MCF 10A (cell line): ENCODE results near the gene EDN2. TPM values are rescaled to one million over a fixed set of nuclear protein-coding genes. Genes with fewer than 3 reads are reported as not detected.

Source experiments
- BruUV-seq: library from RNA; stranded (reverse); fragments of 400-500 nt; replicated peaks from 2 replicates; lab custom pipeline; 2021; lab: Mats Ljungman, UMichigan
- CTCF ChIA-PET: fragments of 300-600 bp; sonication (Branson Sonifier 250); formaldehyde crosslinking; extraction: SDS; loops from one replicate; lab custom pipeline; 2021; ENCODE audit warnings: antibody characterized with exemption, inconsistent platforms; lab: Yijun Ruan, JAX
- POLR2A ChIA-PET: fragments of 300-600, 350-650 bp; sonication (Branson Sonifier 250); formaldehyde crosslinking; extraction: SDS; loops from one replicate; lab custom pipeline; 2020; ENCODE audit warnings: antibody characterized with exemption, inconsistent platforms; lab: Yijun Ruan, JAX
- DNase-seq: peaks from one replicate; pipeline ENCODE4 v3.0.0-alpha.2; 2018; ENCODE audit not compliant: unreplicated experiment
- H3K27ac Mint-ChIP-seq: one replicate; pipeline ENCODE4 v1.8.0; 2022; ENCODE audit warnings: mild to moderate bottlenecking, low read depth, mixed read lengths; ENCODE audit not compliant: unreplicated experiment
- H3K27me3 Mint-ChIP-seq: one replicate; pipeline ENCODE4 v1.8.0; 2022; ENCODE audit warnings: mixed read lengths; ENCODE audit not compliant: insufficient read depth, unreplicated experiment
- H3K36me3 Mint-ChIP-seq: one replicate; pipeline ENCODE4 v1.8.0; 2022; ENCODE audit warnings: mild to moderate bottlenecking, moderate library complexity, mixed read lengths; ENCODE audit not compliant: insufficient read depth, unreplicated experiment
- H3K4me1 Mint-ChIP-seq: one replicate; pipeline ENCODE4 v1.8.0; 2022; ENCODE audit warnings: mixed read lengths; ENCODE audit not compliant: insufficient read depth, unreplicated experiment
- H3K4me3 Mint-ChIP-seq: one replicate; pipeline ENCODE4 v1.8.0; 2022; ENCODE audit warnings: mild to moderate bottlenecking, moderate library complexity, mixed read lengths; ENCODE audit not compliant: unreplicated experiment
- H3K9me3 Mint-ChIP-seq: one replicate; pipeline ENCODE4 v1.8.0; 2022; ENCODE audit warnings: mixed read lengths; ENCODE audit not compliant: unreplicated experiment
- CTCF ChIP-seq: fragments of 200-600 bp; IDR thresholded peaks from one replicate; pipeline ENCODE4 v1.8.0; 2022; ENCODE audit warnings: antibody characterized with exemption, mild to moderate bottlenecking; ENCODE audit not compliant: unreplicated experiment
- intact Hi-C: fragments of 100-400 bp; cut with micrococcal nuclease; formaldehyde crosslinking; loops from 2 replicates; pipeline ENCODE4 v1.14.1; 2022
- total RNA-seq: library from RNA; stranded (reverse); gene quantifications from 2 replicates; pipeline ENCODE4 v1.2.3, GENCODE V29; 2022

The EDN2 gene
- total RNA-seq, 1 experiment from 2014 or later = 0.58 TPM

- H3K4me1 Mint-ChIP-seq = peaks cover 49% of the 10 kb centered on the region
- CTCF ChIA-PET = interaction anchor here (0.6 to 3.7 kb wide), 5 partner anchors 12 to 591 kb away, joined by 3 to 26 read pairs (median 3); no protein-coding TSS in a partner anchor
These were observed 4.0 kb downstream of the EDN2 start for GRCh38 chr1:41480204-41481108.

GRCh38 chr1:41479808-41480160, 4.7 kb downstream of the EDN2 start:
- ChIA-PET CTCF (interaction anchor here (0.6 to 1.4 kb wide), 3 partner anchors 12 to 62 kb away, joined by 3 read pairs; no protein-coding TSS in a partner anchor), POLR2A (interaction anchor here (7.1 kb wide), 1 partner anchor 15 kb away, joined by 87 read pairs; no protein-coding TSS in a partner anchor)
- no peak for TF ChIP-seq CTCF
- Mint-ChIP-seq H3K4me3 (no peak overlapping the region), H3K27ac (no peak overlapping the region), H3K27me3 (no peaks in the 10 kb centered on the region), H3K4me1 (peaks cover 52% of the 10 kb centered on the region), H3K9me3 (no peaks in the 10 kb centered on the region), H3K36me3 (no peaks in the 10 kb centered on the region)
- no TSS peak for BruUV-seq
- intact Hi-C loops = loop anchor here (5.0 kb wide), 1 partner anchor 38 kb away; no protein-coding TSS in a partner anchor
- DNase-seq = no peak

More at GRCh38 chr1:41480204-41481108, 4.0 kb downstream of the EDN2 start:
- no peak overlapping the region for H3K27ac Mint-ChIP-seq
- BruUV-seq = no TSS peak
- POLR2A ChIA-PET = interaction anchor here (0.8 to 7.1 kb wide), 2 partner anchors 14 to 30 kb away, joined by 3 to 87 read pairs; no protein-coding TSS in a partner anchor
- intact Hi-C loops = loop anchor here (5.0 kb wide), 1 partner anchor 37 kb away; no protein-coding TSS in a partner anchor
- no peaks in the 10 kb centered on the region for H3K27me3 Mint-ChIP-seq
- H3K9me3 Mint-ChIP-seq = no peaks in the 10 kb centered on the region
- no peak for DNase-seq
- no peak for TF ChIP-seq CTCF
- no peak overlapping the region for H3K4me3 Mint-ChIP-seq
- H3K36me3 Mint-ChIP-seq = no peaks in the 10 kb centered on the region

GRCh38 chr1:41479000-41479807, 5.3 kb downstream of the EDN2 start:
- H3K4me3 Mint-ChIP-seq = no peak overlapping the region
- no peak for TF ChIP-seq CTCF
- H3K36me3 Mint-ChIP-seq = no peaks in the 10 kb centered on the region
- no peaks in the 10 kb centered on the region for H3K9me3 Mint-ChIP-seq
- POLR2A ChIA-PET = interaction anchor here (0.6 to 7.1 kb wide), 2 partner anchors 11 to 16 kb away, joined by 4 to 87 read pairs; no protein-coding TSS in a partner anchor
- H3K27ac Mint-ChIP-seq = peak overlapping the region; percentile 69
- intact Hi-C loops = no loop called here
- peaks cover 51% of the 10 kb centered on the region for H3K4me1 Mint-ChIP-seq
- no TSS peak for BruUV-seq
- CTCF ChIA-PET = interaction anchor here (0.6 to 1.4 kb wide), 4 partner anchors 13 to 313 kb away, joined by 3 to 6 read pairs (median 4); no protein-coding TSS in a partner anchor
- no peaks in the 10 kb centered on the region for H3K27me3 Mint-ChIP-seq
- DNase-seq = no peak
